ENCODE data around the gene AKT2. TPM values are rescaled to one million over a fixed set of nuclear protein-coding genes. Genes with fewer than 3 reads are reported as not detected.
A peak's percentile ranks its signal among the peaks of the same experiment; 100 is the strongest.

Gene AKT2
- total RNA-seq, 1 experiment from 2014 or later: 108 TPM

DNA sequence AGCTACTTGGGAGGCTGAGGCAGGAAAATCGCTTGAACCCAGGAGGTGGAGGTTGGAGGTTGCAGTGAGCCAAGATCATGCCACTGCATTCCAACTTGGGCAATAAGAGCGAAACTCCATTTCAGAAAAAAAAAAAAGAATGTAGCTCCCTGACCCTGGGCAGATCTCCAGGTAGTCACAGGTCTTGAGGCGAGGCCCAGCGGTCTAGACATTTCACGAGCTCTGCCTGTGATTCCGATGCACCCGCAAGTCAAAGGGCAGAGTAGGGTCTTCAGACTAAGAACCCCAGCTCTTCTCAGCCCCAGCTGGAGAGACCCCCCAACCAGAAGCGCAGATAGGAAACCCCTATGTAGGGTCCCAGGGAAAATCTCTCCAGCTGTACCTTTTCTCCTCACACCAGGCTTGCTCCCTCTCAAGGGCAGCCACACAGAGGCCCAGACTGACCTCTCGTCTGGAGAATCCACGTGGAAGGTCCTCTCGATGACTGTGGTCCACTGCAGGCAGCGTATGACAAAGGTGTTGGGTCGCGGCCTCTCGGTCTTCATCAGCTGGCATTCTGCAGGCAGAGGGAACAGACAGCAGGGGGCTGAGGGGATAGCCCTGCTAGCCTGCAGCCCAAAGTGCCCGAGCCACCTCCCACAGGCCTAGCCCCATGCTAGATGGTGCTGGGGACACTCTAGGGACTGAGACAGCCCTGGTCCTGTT lies 30.3 kb downstream of the AKT2 start:
- peaks cover 52% of the 10 kb centered on the region for H3K36me3 Mint-ChIP-seq (ENCODE audit: insufficient read depth, unreplicated experiment)
- ChIA-PET CTCF (interaction anchor here (0.6 kb wide), 1 partner anchor 85 kb away, joined by 3 read pairs; no protein-coding TSS in a partner anchor), POLR2A (interaction anchor here (0.6 kb wide), 2 partner anchors 9 to 30 kb away, joined by 3 read pairs; no protein-coding TSS in a partner anchor)
- H3K4me1 Mint-ChIP-seq (ENCODE audit: insufficient read depth, unreplicated experiment): peaks cover 14% of the 10 kb centered on the region
- no peak for DNase-seq (ENCODE audit: unreplicated experiment)
- intact Hi-C loops (cut with micrococcal nuclease): no loop called here
- no peak overlapping the region for H3K27ac Mint-ChIP-seq (ENCODE audit: low read depth, unreplicated experiment)
- no peaks in the 10 kb centered on the region for H3K9me3 Mint-ChIP-seq (ENCODE audit: unreplicated experiment)
- no peaks in the 10 kb centered on the region for H3K27me3 Mint-ChIP-seq (ENCODE audit: insufficient read depth, unreplicated experiment)
- no TSS peak for BruUV-seq (replicated peaks)
- no peak overlapping the region for H3K4me3 Mint-ChIP-seq (ENCODE audit: unreplicated experiment)
- TF ChIP-seq CTCF (IDR thresholded peaks at IDR 0.05; ENCODE audit: unreplicated experiment): no peak

DNA sequence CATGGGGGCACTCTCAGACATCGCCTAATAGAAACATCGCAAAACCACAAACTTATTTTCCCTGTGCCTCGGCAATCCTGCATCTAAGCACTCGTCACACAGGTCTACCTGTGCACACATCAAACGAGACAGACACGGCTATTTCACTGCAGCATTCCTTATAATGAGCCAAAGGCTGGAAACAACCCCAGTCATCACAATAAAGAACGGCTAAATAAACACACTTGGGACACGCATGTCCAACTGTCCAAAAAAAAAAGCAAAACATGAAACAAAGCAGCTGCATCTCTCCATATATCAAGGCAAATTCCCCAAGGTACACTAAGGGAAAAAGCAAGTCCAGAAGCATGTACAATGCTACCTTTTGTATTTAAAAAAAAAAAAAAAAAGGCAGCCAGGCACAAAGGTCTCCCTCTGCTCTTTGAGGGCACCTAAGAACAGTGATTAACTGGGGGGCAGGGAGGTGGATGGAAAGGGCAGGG lies 31.5 kb downstream of the AKT2 start:
- DNase-seq (ENCODE audit: unreplicated experiment): no peak
- Mint-ChIP-seq H3K27me3 (ENCODE audit: insufficient read depth, unreplicated experiment) (no peaks in the 10 kb centered on the region), H3K27ac (ENCODE audit: low read depth, unreplicated experiment) (no peak overlapping the region), H3K36me3 (ENCODE audit: insufficient read depth, unreplicated experiment) (peaks cover 48% of the 10 kb centered on the region), H3K9me3 (ENCODE audit: unreplicated experiment) (no peaks in the 10 kb centered on the region), H3K4me3 (ENCODE audit: unreplicated experiment) (no peak overlapping the region), H3K4me1 (ENCODE audit: insufficient read depth, unreplicated experiment) (peaks cover 14% of the 10 kb centered on the region)
- no TSS peak for BruUV-seq (replicated peaks)
- TF ChIP-seq CTCF (IDR thresholded peaks at IDR 0.05; ENCODE audit: unreplicated experiment): no peak
- ChIA-PET POLR2A (no interaction called here), CTCF (interaction anchor here (0.6 to 0.7 kb wide), 2 partner anchors 44 to 59 kb away, joined by 3 to 7 read pairs; no protein-coding TSS in a partner anchor)
- intact Hi-C loops (cut with micrococcal nuclease): no loop called here

DNA sequence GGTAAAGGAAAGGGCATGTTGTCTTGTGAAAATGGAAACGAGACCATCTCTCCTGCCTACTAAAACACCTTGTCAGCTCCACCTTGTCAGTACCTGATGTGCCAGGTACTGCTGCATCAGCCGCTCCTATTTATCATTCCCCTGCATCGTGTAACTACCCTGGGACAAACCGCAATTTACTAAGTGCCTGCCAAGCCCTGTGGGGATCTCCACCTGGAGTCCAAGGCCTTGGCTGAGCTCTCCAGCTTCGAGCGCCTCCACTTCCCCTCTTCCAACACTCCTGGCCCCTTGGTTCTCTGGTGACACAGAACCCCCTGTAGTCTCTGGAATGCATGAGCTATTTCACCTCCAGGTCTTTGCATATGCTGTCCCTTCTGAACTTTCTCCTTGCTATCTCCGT lies 32.8 kb downstream of the AKT2 start:
- intact Hi-C loops (cut with micrococcal nuclease): no loop called here
- Mint-ChIP-seq H3K4me3 (ENCODE audit: unreplicated experiment) (no peak overlapping the region), H3K27me3 (ENCODE audit: insufficient read depth, unreplicated experiment) (no peaks in the 10 kb centered on the region), H3K27ac (ENCODE audit: low read depth, unreplicated experiment) (no peak overlapping the region), H3K36me3 (ENCODE audit: insufficient read depth, unreplicated experiment) (peaks cover 45% of the 10 kb centered on the region), H3K9me3 (ENCODE audit: unreplicated experiment) (no peaks in the 10 kb centered on the region), H3K4me1 (ENCODE audit: insufficient read depth, unreplicated experiment) (peaks cover 11% of the 10 kb centered on the region)
- ChIA-PET CTCF (interaction anchor here (0.8 kb wide), 1 partner anchor 24 kb away, joined by 3 read pairs; no protein-coding TSS in a partner anchor), POLR2A (no interaction called here)
- DNase-seq (ENCODE audit: unreplicated experiment): no peak
- TF ChIP-seq CTCF (IDR thresholded peaks at IDR 0.05; ENCODE audit: unreplicated experiment): no peak
- TSS peak; percentile 31 for BruUV-seq (replicated peaks)

DNA sequence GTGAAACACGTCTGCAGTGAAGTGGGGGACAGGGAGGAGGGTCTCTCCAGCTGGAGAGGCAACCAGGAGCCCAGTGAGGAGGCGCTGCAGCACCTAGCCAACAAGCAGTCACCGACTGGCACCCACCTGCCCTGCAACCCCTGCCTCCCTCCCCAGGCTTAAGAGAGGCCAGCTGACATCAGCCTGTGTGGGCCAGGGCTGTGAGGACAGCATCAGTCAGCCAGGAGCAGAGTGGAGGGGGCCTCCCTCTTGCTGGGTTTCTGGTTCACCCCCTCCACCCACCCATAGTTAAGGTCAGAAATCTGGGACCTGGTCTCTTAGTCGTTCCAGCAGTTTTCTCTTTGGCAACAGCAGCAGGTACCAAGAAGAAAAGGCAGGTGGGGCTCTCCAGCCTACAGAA lies 33.2 kb downstream of the AKT2 start:
- Mint-ChIP-seq H3K27me3 (ENCODE audit: insufficient read depth, unreplicated experiment) (no peaks in the 10 kb centered on the region), H3K27ac (ENCODE audit: low read depth, unreplicated experiment) (no peak overlapping the region), H3K4me3 (ENCODE audit: unreplicated experiment) (no peak overlapping the region), H3K9me3 (ENCODE audit: unreplicated experiment) (no peaks in the 10 kb centered on the region), H3K4me1 (ENCODE audit: insufficient read depth, unreplicated experiment) (peaks cover 7% of the 10 kb centered on the region), H3K36me3 (ENCODE audit: insufficient read depth, unreplicated experiment) (peaks cover 43% of the 10 kb centered on the region)
- ChIA-PET CTCF (interaction anchor here (0.8 kb wide), 1 partner anchor 24 kb away, joined by 3 read pairs; no protein-coding TSS in a partner anchor), POLR2A (no interaction called here)
- no peak for TF ChIP-seq CTCF (IDR thresholded peaks at IDR 0.05; ENCODE audit: unreplicated experiment)
- intact Hi-C loops (cut with micrococcal nuclease): no loop called here
- DNase-seq (ENCODE audit: unreplicated experiment): no peak
- BruUV-seq (replicated peaks): no TSS peak

Data from MCF 10A (cell line).